H9 (cell line): Measurements from ENCODE around the gene FLCN. TPM values are rescaled to one million over a fixed set of nuclear protein-coding genes. Genes with fewer than 3 reads are reported as not detected.
"Not testable (repeated sequence)": the region's sequence is repeated elsewhere in the genome, so short reads cannot be mapped to it uniquely, and the experiment has no call there.

Experiments
- DNase-seq: peaks from one replicate; pipeline ENCODE4 v3.0.0-alpha.2; 2017
- H2AFZ ChIP-seq: one replicate; pipeline ENCODE4 v1.6.1; 2013; ENCODE audit warnings: mild to moderate bottlenecking, low read length, control low read depth, moderate library complexity
- H2AK5ac ChIP-seq: 2 replicates; pipeline ENCODE4 v1.6.1; 2013; ENCODE audit warnings: low read length, control low read depth, mixed read lengths; ENCODE audit not compliant: insufficient read length
- H2BK120ac ChIP-seq: one replicate; pipeline ENCODE4 v1.6.1; 2013; ENCODE audit warnings: low read depth, mild to moderate bottlenecking, low read length, control low read depth, inconsistent platforms; ENCODE audit not compliant: poor library complexity, severe bottlenecking
- H2BK12ac ChIP-seq: 2 replicates; pipeline ENCODE4 v1.6.1; 2013; ENCODE audit warnings: low read length, control low read depth, mixed read lengths, low read depth; ENCODE audit not compliant: insufficient read length
- H2BK15ac ChIP-seq: 2 replicates; pipeline ENCODE4 v1.6.1; 2013; ENCODE audit warnings: low read depth, low read length, control low read depth
- H2BK20ac ChIP-seq: one replicate; pipeline ENCODE4 v1.6.1; 2013; ENCODE audit warnings: low read depth, mild to moderate bottlenecking, low read length, control low read depth, inconsistent platforms; ENCODE audit not compliant: poor library complexity, severe bottlenecking
- H2BK5ac ChIP-seq: 2 replicates; pipeline ENCODE4 v1.6.1; 2013; ENCODE audit warnings: low read length, control low read depth, mixed read lengths; ENCODE audit not compliant: insufficient read length
- H3K14ac ChIP-seq: 2 replicates; pipeline ENCODE4 v1.6.1; 2013; ENCODE audit warnings: low read length, control low read depth; ENCODE audit not compliant: insufficient read depth
- H3K18ac ChIP-seq: 2 replicates; pipeline ENCODE4 v1.6.1; 2013; ENCODE audit warnings: low read depth, mild to moderate bottlenecking, mixed read lengths, low read length, control low read depth; ENCODE audit not compliant: insufficient read length
- H3K23ac ChIP-seq: 2 replicates; pipeline ENCODE4 v1.6.1; 2013; ENCODE audit warnings: low read length, control low read depth, mixed read lengths, low read depth; ENCODE audit not compliant: insufficient read length
- H3K23me2 ChIP-seq: 2 replicates; pipeline ENCODE4 v1.6.1; 2013; ENCODE audit warnings: low read depth, mild to moderate bottlenecking, mixed read lengths, low read length, control low read depth; ENCODE audit not compliant: insufficient read length, poor library complexity, severe bottlenecking
- H3K27ac ChIP-seq: 2 replicates; pipeline ENCODE4 v1.5.1; 2013; ENCODE audit warnings: low read length, control low read depth, mixed read lengths, low read depth; ENCODE audit not compliant: insufficient read length
- H3K27me3 ChIP-seq: 2 replicates; pipeline ENCODE4 v1.6.1; 2013; ENCODE audit warnings: low read length, control low read depth, inconsistent platforms; ENCODE audit not compliant: insufficient read depth
- H3K4ac ChIP-seq: 2 replicates; pipeline ENCODE4 v1.6.1; 2013; ENCODE audit warnings: low read depth, mild to moderate bottlenecking, control low read depth, inconsistent platforms, low read length, moderate library complexity
- H3K4me1 ChIP-seq: 2 replicates; pipeline ENCODE4 v1.6.1; 2013; ENCODE audit warnings: low read length, control low read depth, inconsistent platforms; ENCODE audit not compliant: insufficient read depth
- H3K4me2 ChIP-seq: 2 replicates; pipeline ENCODE4 v1.6.1; 2013; ENCODE audit warnings: low read length, control low read depth, mixed read lengths; ENCODE audit not compliant: insufficient read length, insufficient read depth
- H3K56ac ChIP-seq: 2 replicates; pipeline ENCODE4 v1.6.1; 2013; ENCODE audit warnings: low read depth, mild to moderate bottlenecking, mixed read lengths, low read length, control low read depth; ENCODE audit not compliant: insufficient read length
- H3K79me1 ChIP-seq: 2 replicates; pipeline ENCODE4 v1.6.1; 2013; ENCODE audit warnings: low read depth, mild to moderate bottlenecking, moderate library complexity, low read length, control low read depth, inconsistent platforms; ENCODE audit not compliant: insufficient read depth, poor library complexity, severe bottlenecking
- H3K79me2 ChIP-seq: 2 replicates; pipeline ENCODE4 v1.6.1; 2013; ENCODE audit warnings: low read length, control low read depth, inconsistent platforms; ENCODE audit not compliant: insufficient read depth
- H3K9ac ChIP-seq: 2 replicates; pipeline ENCODE4 v1.6.1; 2013; ENCODE audit warnings: low read length, control low read depth, mixed read lengths; ENCODE audit not compliant: insufficient read length; ENCODE audit errors: extremely low read depth
- H3K9me3 ChIP-seq: one replicate; pipeline ENCODE4 v1.6.1; 2013; ENCODE audit warnings: low read depth, low read length, inconsistent platforms; ENCODE audit not compliant: control insufficient read depth
- H3T11ph ChIP-seq: one replicate; pipeline ENCODE4 v1.6.1; 2013; ENCODE audit warnings: mild to moderate bottlenecking, low read length, control low read depth, inconsistent platforms
- H4K20me1 ChIP-seq: one replicate; pipeline ENCODE4 v1.6.1; 2013; ENCODE audit not compliant: control insufficient read depth, insufficient read length, insufficient read depth
- H4K5ac ChIP-seq: 2 replicates; pipeline ENCODE4 v1.6.1; 2013; ENCODE audit warnings: low read depth, mild to moderate bottlenecking, mixed read lengths, low read length, control low read depth; ENCODE audit not compliant: insufficient read length
- H4K8ac ChIP-seq: replicated peaks from 2 replicates; pipeline ENCODE4 v1.6.1; 2013; ENCODE audit warnings: low read length, control low read depth, mixed read lengths, low read depth; ENCODE audit not compliant: insufficient read length
- H4K91ac ChIP-seq: 2 replicates; pipeline ENCODE4 v1.6.1; 2013; ENCODE audit warnings: low read depth, mild to moderate bottlenecking, moderate library complexity, mixed read lengths, low read length, control low read depth; ENCODE audit not compliant: insufficient read length
- H3K27ac Mint-ChIP-seq, 3 experiments: 2 replicates in 2 of 3; 3 replicates in 1 of 3; pipeline ENCODE4 v1.8.0; 2020 to 2021; ENCODE audit warnings: mixed read lengths in 3 of 3, mild to moderate bottlenecking in 1 of 3, moderate library complexity in 1 of 3
- H3K27me3 Mint-ChIP-seq: 2 replicates; pipeline ENCODE4 v1.8.0; 2021; ENCODE audit warnings: low read depth, mild to moderate bottlenecking, moderate library complexity, mixed read lengths
- H3K36me3 Mint-ChIP-seq, 3 experiments: 2 replicates in 2 of 3; 3 replicates in 1 of 3; pipeline ENCODE4 v1.8.0; 2020 to 2021; ENCODE audit warnings: low read depth in 3 of 3, mixed read lengths in 3 of 3; ENCODE audit not compliant: insufficient read depth in 1 of 3
- H3K4me1 Mint-ChIP-seq, 2 experiments: 2 replicates each; pipeline ENCODE4 v1.8.0; 2020; ENCODE audit warnings: mixed read lengths in 2 of 2
- H3K4me3 Mint-ChIP-seq, 2 experiments: 2 replicates in 1 of 2; 3 replicates in 1 of 2; pipeline ENCODE4 v1.8.0; 2020 to 2021; ENCODE audit warnings: mild to moderate bottlenecking in 2 of 2, mixed read lengths in 2 of 2, moderate library complexity in 1 of 2
- H3K9me3 Mint-ChIP-seq, 2 experiments: 2 replicates in 1 of 2; 3 replicates in 1 of 2; pipeline ENCODE4 v1.8.0; 2020; ENCODE audit warnings: mild to moderate bottlenecking in 2 of 2, mixed read lengths in 2 of 2, moderate library complexity in 1 of 2
- CTCF ChIP-seq: fragments of 200-600 bp; sonication (generic); conservative IDR thresholded peaks from 3 replicates; pipeline ENCODE4 v1.8.0; 2021; ENCODE audit warnings: antibody characterized with exemption, mild to moderate bottlenecking
- WGBS: extraction: QIAGEN DNeasy Blood & Tissue Kit; methylation state at CpG from one replicate; pipeline ENCODE4 v1.1.7; 2013; ENCODE audit warnings: missing lambda C conversion rate, low lambda C conversion rate, mixed read lengths; ENCODE audit not compliant: insufficient read length; ENCODE audit errors: extremely low coverage; 5-methylcytosine and 5-hydroxymethylcytosine counted together
- total RNA-seq: library from RNA; stranded (reverse); gene quantifications from 2 replicates; pipeline ENCODE4 v1.2.1, GENCODE V29; 2021

FLCN gene
- total RNA-seq, 1 experiment from 2014 or later, result 33.3 TPM

DNA sequence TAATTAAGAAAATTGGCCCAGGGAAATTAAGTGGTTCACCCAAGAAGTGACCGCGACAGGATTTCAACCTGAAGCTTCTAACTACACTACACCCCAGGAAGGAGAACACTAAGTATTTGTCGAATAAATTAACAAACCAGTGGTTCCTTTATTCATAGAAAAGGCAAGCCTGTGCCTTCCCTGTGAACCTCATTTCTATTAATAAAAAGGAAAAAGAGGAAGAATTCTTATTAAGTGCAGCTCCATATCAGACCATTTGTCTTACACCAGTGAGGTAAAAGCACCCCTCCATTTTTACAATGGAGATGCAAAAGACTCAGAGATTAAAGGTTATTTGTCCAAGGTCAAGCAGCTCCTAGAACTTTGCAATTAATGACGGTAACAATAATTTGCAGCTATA, 42.3 kb upstream of the FLCN start:
- Histone ChIP-seq H4K91ac (no peak overlapping the region), H3K4ac (no peak overlapping the region), H3K4me1 (no peaks in the 10 kb centered on the region), H2AK5ac (no peak overlapping the region), H3K23ac (no peak overlapping the region), H2BK5ac (no peak overlapping the region), H3K79me1 (peaks cover 9% of the 10 kb centered on the region), H3K79me2 (peaks cover 23% of the 10 kb centered on the region), H3K9me3 (no peaks in the 10 kb centered on the region), H3T11ph (no peak overlapping the region), H3K4me2 (peak overlapping the region; percentile 98), H2AFZ (no peak overlapping the region), H4K20me1 (no peaks in the 10 kb centered on the region), H3K27ac (no peak overlapping the region), H2BK12ac (no peak overlapping the region), H3K9ac (peak overlapping the region; percentile 51), H3K14ac (no peak overlapping the region), H3K27me3 (no peaks in the 10 kb centered on the region), H2BK15ac (no peak overlapping the region), H2BK20ac (no peak overlapping the region), H4K5ac (no peak overlapping the region), H2BK120ac (no peak overlapping the region), H3K18ac (no peak overlapping the region), H3K56ac (no peak overlapping the region), H3K23me2 (peaks cover 9% of the 10 kb centered on the region), H4K8ac (no peak overlapping the region)
- Mint-ChIP-seq H3K9me3 (no peaks in the 10 kb centered on the region), H3K27me3 (no peaks in the 10 kb centered on the region), H3K4me3 (peak overlapping the region; percentile 91 to 97), H3K36me3 (peaks cover 9 to 19% (median 13%) of the 10 kb centered on the region in 3 experiments; a peak in 6 of 7 replicates), H3K4me1 (peaks cover 16 to 17% of the 10 kb centered on the region in 2 experiments), H3K27ac (no peak overlapping the region; a peak in 1 of 7 replicates)
- TF ChIP-seq CTCF, result no peak
- WGBS, result no CpG with 5 or more reads among the region's 4 CpGs
- DNase-seq, result no peak

DNA sequence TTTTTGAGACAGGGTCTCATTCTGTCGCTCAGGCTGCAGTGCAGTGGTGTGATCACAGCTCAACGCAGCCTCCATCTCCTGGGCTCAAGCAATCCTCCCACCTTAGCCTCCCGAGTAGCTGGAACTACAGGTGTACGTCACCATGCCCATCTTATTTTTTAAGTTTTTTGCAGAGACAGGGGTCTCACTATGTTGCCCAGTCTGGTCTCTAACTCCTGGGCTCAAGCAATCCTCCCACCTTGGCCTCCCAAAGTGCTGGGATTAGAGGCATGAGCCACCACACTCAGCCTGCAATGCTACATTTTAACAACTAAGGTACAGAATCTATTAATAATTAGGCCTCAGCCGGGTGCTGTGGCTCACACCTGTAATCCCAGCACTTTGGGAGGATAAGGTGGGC, 40.5 kb upstream of the FLCN start:
- not testable (repeated sequence) for H3K27ac Mint-ChIP-seq, H2BK5ac ChIP-seq, H3T11ph ChIP-seq, H3K9ac ChIP-seq, H3K14ac ChIP-seq, H4K91ac ChIP-seq, H3K18ac ChIP-seq, H3K4me3 Mint-ChIP-seq, H2BK15ac ChIP-seq, H3K4ac ChIP-seq, DNase-seq, H3K9me3 Mint-ChIP-seq, H3K56ac ChIP-seq, H3K27ac ChIP-seq, H3K4me1 ChIP-seq, H2AK5ac ChIP-seq, H3K27me3 Mint-ChIP-seq, H4K8ac ChIP-seq, H2BK120ac ChIP-seq, H3K4me2 ChIP-seq, H2BK20ac ChIP-seq, H3K9me3 ChIP-seq, H3K23me2 ChIP-seq, H4K20me1 ChIP-seq, H3K27me3 ChIP-seq, H2BK12ac ChIP-seq, H3K23ac ChIP-seq, H4K5ac ChIP-seq, H2AFZ ChIP-seq
- Mint-ChIP-seq H3K36me3 (peaks cover 11 to 37% (median 24%) of the 10 kb centered on the region in 3 experiments; a peak in 6 of 7 replicates), H3K4me1 (peaks cover 16 to 17% of the 10 kb centered on the region in 2 experiments)
- WGBS, result no CpG with 5 or more reads among the region's 5 CpGs
- Histone ChIP-seq H3K79me1 (peaks cover 14% of the 10 kb centered on the region), H3K79me2 (peaks cover 23% of the 10 kb centered on the region)
